Measurements from ENCODE around the gene PKD1.

The PKD1 gene

GRCh38 chr16:2090777-2091546, 44.7 kb downstream of the PKD1 start:
- no peak for FAIRE-seq
- TF ChIP-seq CTCF (IDR thresholded peaks at IDR 0.05; ENCODE audit: insufficient read depth, missing control alignments) = no peak
- no peak for DNase-seq (ENCODE audit: insufficient read length, low spot score)

DNA sequence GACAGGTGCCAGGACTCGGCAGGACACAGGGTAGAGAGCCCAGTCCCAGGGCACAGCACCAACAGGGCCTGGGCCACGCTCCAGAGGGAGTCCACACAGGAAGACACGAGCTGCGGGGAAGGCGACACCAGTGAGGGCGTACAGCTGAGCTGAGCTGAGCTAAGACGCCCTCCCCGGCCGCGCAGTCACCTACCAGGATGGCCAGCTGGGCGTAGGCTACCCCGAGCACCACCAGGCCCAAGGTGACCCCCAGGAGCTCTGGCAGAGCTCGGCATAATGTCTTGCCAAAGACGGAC, 45.3 kb downstream of the PKD1 start:
- no peak for TF ChIP-seq CTCF (IDR thresholded peaks at IDR 0.05; ENCODE audit: insufficient read depth, missing control alignments)
- FAIRE-seq (no peak), DNase-seq (ENCODE audit: insufficient read length, low spot score) (no peak)

DNA sequence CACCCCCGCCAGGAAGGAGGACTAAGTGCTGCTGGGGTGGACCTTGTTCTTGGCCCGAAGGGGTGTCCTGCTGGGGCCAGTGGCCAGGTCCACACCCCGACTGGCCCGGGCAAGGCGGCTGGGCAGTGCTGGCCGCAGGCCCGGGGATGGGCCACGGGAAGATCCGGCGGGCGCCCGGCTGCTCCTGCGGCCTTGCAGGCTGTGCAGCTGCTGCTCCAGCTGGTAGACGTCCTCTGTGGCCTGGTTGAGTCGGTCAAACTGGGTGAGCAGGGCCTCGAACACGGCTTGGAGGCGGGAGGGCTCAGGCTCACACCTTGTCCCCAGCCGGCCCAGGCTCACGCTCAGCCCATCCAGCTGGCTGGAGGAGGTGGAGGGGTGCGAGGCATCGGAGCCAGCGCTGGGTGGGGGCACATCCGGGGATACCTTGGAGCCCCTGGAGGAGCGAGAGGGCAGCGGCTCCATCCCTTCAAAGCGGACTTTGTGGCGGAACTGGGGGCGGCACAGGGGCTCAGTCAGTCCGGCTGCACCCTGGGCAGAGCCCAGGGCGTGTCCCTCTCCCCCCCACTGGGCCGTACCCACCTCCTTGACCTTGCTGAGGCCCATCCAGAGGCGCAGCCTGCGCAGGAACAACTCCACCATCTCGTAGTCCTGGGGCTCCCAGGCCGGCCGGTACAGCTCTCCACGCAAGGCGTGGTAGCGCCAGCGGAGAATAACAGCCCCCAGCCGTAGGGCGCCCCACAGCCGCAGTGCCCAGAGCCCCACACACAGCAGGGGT, 45.8 kb downstream of the PKD1 start:
- DNase-seq (ENCODE audit: insufficient read length, low spot score) = no peak
- TF ChIP-seq CTCF (IDR thresholded peaks at IDR 0.05; ENCODE audit: insufficient read depth, missing control alignments) = no peak
- no peak for FAIRE-seq

DNA sequence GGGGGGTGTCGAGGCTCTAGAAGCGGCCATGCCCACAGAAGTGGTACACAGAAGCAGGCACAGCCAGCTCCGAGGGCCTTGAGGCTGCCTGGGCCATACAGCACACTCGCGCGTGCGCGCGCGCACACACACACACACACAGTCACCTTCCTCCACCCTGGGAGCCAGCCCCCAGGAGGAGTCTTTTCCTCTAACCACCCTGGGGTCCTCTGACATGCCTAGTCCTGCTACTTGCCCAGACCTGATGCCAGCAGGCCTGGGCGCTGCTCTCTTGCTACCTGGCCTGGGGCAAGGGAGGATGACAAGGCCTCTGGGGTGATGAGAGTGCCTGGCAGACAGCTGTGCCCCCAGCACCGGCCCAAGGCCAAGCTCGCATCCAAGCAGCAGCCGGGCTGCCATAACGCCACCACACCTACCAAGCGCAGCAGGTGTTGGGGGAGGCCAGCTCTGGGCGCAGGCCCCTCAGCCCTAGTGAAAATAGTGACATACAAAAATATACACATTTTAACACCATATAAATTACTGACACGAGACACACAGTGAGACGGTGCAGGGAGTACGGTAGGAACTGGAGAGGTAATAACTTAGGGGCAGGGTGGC, 46.8 kb downstream of the PKD1 start:
- no peak for TF ChIP-seq CTCF (IDR thresholded peaks at IDR 0.05; ENCODE audit: insufficient read depth, missing control alignments)
- no peak for FAIRE-seq
- no peak for DNase-seq (ENCODE audit: insufficient read length, low spot score)

GRCh38 chr16:2087748-2088631, 47.7 kb downstream of the PKD1 start:
- FAIRE-seq = no peak
- TF ChIP-seq CTCF (IDR thresholded peaks at IDR 0.05; ENCODE audit: insufficient read depth, missing control alignments) = no peak
- DNase-seq (ENCODE audit: insufficient read length, low spot score) = no peak

GRCh38 chr16:2086812-2087747, 48.6 kb downstream of the PKD1 start:
- no peak for DNase-seq (ENCODE audit: insufficient read length, low spot score)
- no peak for FAIRE-seq
- no peak for TF ChIP-seq CTCF (IDR thresholded peaks at IDR 0.05; ENCODE audit: insufficient read depth, missing control alignments)

Data from D721Med (cell line).